WTC11 (cell line): Measurements from ENCODE around the gene CNTNAP5. TPM values are rescaled to one million over a fixed set of nuclear protein-coding genes. Genes with fewer than 3 reads are reported as not detected.
A peak's percentile ranks its signal among the peaks of the same experiment; 100 is the strongest.

Source experiments
- ATAC-seq: fragments of 200-7000 bp; cut with Tn5 transposase; 2 replicates; pipeline ENCODE4 v1.10.0; 2021; ENCODE audit warnings: mild to moderate bottlenecking, moderate library complexity
- CTCF ChIA-PET: fragments of 300-600 bp; sonication (Branson Sonifier 250); formaldehyde crosslinking; loops from one replicate; lab custom pipeline; 2021; ENCODE audit warnings: antibody characterized with exemption; lab: Charles Lee
- POLR2A ChIA-PET: fragments of 350-600 bp; sonication (Branson Sonifier 250); formaldehyde crosslinking; loops from one replicate; lab custom pipeline; 2021; ENCODE audit warnings: antibody characterized with exemption; lab: Charles Lee
- DNase-seq: peaks from one replicate; pipeline ENCODE4 v3.0.0; 2021; ENCODE audit warnings: low spot score
- H3K27ac Mint-ChIP-seq: 2 replicates; pipeline ENCODE4 v1.8.0; 2021; ENCODE audit warnings: mixed read lengths
- H3K27me3 Mint-ChIP-seq: 2 replicates; pipeline ENCODE4 v1.8.0; 2021; ENCODE audit warnings: low read depth, mild to moderate bottlenecking, moderate library complexity, mixed read lengths
- H3K36me3 Mint-ChIP-seq: 2 replicates; pipeline ENCODE4 v1.8.0; 2021; ENCODE audit warnings: mixed read lengths
- H3K4me1 Mint-ChIP-seq: 2 replicates; pipeline ENCODE4 v1.8.0; 2022; ENCODE audit warnings: mixed read lengths
- H3K4me3 Mint-ChIP-seq: 2 replicates; pipeline ENCODE4 v1.8.0; 2021; ENCODE audit warnings: mild to moderate bottlenecking, moderate library complexity, mixed read lengths
- H3K9me3 Mint-ChIP-seq: 2 replicates; pipeline ENCODE4 v1.8.0; 2021; ENCODE audit warnings: mixed read lengths
- ERG ChIP-seq: fragments of 250-450 bp; sonication (Bioruptor Pico); IDR thresholded peaks from 2 replicates; pipeline ENCODE4 v1.8.0; 2021; ENCODE audit warnings: mild to moderate bottlenecking
- GTF2I ChIP-seq: fragments of 250-450 bp; sonication (Bioruptor Pico); conservative IDR thresholded peaks from 2 replicates; pipeline ENCODE4 v1.4.0; 2021; ENCODE audit warnings: mild to moderate bottlenecking
- IRF2 ChIP-seq: sonication (generic); formaldehyde crosslinking; IDR thresholded peaks from 2 replicates; pipeline ENCODE4 v1.8.0; 2022; ENCODE audit warnings: low read depth, missing genetic modification reagents, borderline replicate concordance
- MXD4 ChIP-seq: fragments of 250-450 bp; sonication (Bioruptor Pico); IDR thresholded peaks from 2 replicates; pipeline ENCODE4 v1.8.0; 2021; ENCODE audit warnings: mild to moderate bottlenecking, moderate library complexity, borderline replicate concordance
- NFE2L1 ChIP-seq: sonication (generic); formaldehyde crosslinking; IDR thresholded peaks from 2 replicates; pipeline ENCODE4 v1.8.1; 2023; ENCODE audit warnings: missing genetic modification reagents
- NR3C1 ChIP-seq: sonication (generic); formaldehyde crosslinking; conservative IDR thresholded peaks from 2 replicates; pipeline ENCODE4 v1.8.1; 2023; ENCODE audit warnings: low read depth, mild to moderate bottlenecking, missing genetic modification reagents
- PRRX2 ChIP-seq: fragments of 250-450 bp; sonication (Bioruptor Pico); IDR thresholded peaks from 2 replicates; pipeline ENCODE4 v1.8.0; 2021; ENCODE audit warnings: mild to moderate bottlenecking
- ZNF281 ChIP-seq: sonication (generic); formaldehyde crosslinking; IDR thresholded peaks from 2 replicates; pipeline ENCODE4 v1.8.0; 2023; ENCODE audit warnings: mild to moderate bottlenecking, missing genetic modification reagents
- ZNF423 ChIP-seq: fragments of 250-450 bp; sonication (Bioruptor Pico); IDR thresholded peaks from 2 replicates; pipeline ENCODE4 v2.1.2; 2022; ENCODE audit warnings: mild to moderate bottlenecking, moderate library complexity
- total RNA-seq: library from RNA; stranded (reverse); gene quantifications from 3 replicates; pipeline ENCODE4 v1.2.3, GENCODE V29; 2021
- TF ChIP-seq, protein P1 (sequence below): sonication (generic); formaldehyde crosslinking; IDR thresholded peaks from 2 replicates; pipeline ENCODE4 v1.8.1; 2023; ENCODE audit warnings: mild to moderate bottlenecking, missing genetic modification reagents
- TF ChIP-seq, protein P2 (sequence below): sonication (generic); formaldehyde crosslinking; IDR thresholded peaks from 2 replicates; pipeline ENCODE4 v1.8.1; 2023; ENCODE audit warnings: mild to moderate bottlenecking, missing genetic modification reagents, moderate library complexity
- TF ChIP-seq, protein P3 (sequence below): sonication (generic); formaldehyde crosslinking; IDR thresholded peaks from 2 replicates; pipeline ENCODE4 v1.8.0; 2022; ENCODE audit warnings: missing genetic modification reagents
- TF ChIP-seq, protein P4 (sequence below): sonication (generic); formaldehyde crosslinking; conservative IDR thresholded peaks from 2 replicates; pipeline ENCODE4 v1.8.1; 2022; ENCODE audit warnings: mild to moderate bottlenecking, missing genetic modification reagents
- TF ChIP-seq, protein P5 (sequence below): sonication (generic); formaldehyde crosslinking; IDR thresholded peaks from 2 replicates; pipeline ENCODE4 v1.8.1; 2023; ENCODE audit warnings: mild to moderate bottlenecking, missing genetic modification reagents
- TF ChIP-seq, protein P6 (sequence below): sonication (generic); formaldehyde crosslinking; IDR thresholded peaks from 2 replicates; pipeline ENCODE4 v1.8.1; 2023; ENCODE audit warnings: mild to moderate bottlenecking, moderate library complexity, missing genetic modification reagents

The CNTNAP5 gene
- total RNA-seq, 1 experiment from 2014 or later: 0.22 TPM

DNA sequence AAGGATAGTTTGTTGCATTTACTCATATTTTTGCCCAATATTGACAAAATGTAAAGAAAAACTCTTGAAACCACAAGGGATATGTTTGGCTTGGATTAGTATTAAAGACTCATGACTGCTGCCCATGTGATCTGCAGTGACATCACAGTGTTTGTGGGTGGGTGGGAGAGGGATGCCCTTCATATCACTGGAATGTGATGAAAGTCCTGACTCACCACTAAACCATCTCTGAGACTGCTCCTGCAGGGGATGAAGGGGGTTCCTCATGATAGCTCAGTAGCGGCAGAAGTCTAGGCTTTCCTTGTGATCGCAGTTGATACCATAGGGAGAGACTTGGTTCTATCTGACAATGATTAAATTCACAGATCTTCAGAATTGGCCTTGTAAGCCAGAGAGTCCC, 451.2 kb downstream of the CNTNAP5 start (continued):
- TF ChIP-seq ERG (no peak), NR3C1 (CRISPR knock-in tag) (no peak)
- TF ChIP-seq, protein P1, sequence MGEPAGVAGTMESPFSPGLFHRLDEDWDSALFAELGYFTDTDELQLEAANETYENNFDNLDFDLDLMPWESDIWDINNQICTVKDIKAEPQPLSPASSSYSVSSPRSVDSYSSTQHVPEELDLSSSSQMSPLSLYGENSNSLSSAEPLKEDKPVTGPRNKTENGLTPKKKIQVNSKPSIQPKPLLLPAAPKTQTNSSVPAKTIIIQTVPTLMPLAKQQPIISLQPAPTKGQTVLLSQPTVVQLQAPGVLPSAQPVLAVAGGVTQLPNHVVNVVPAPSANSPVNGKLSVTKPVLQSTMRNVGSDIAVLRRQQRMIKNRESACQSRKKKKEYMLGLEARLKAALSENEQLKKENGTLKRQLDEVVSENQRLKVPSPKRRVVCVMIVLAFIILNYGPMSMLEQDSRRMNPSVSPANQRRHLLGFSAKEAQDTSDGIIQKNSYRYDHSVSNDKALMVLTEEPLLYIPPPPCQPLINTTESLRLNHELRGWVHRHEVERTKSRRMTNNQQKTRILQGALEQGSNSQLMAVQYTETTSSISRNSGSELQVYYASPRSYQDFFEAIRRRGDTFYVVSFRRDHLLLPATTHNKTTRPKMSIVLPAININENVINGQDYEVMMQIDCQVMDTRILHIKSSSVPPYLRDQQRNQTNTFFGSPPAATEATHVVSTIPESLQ: no peak
- TF ChIP-seq, all 79 proteins: peak for 0

DNA sequence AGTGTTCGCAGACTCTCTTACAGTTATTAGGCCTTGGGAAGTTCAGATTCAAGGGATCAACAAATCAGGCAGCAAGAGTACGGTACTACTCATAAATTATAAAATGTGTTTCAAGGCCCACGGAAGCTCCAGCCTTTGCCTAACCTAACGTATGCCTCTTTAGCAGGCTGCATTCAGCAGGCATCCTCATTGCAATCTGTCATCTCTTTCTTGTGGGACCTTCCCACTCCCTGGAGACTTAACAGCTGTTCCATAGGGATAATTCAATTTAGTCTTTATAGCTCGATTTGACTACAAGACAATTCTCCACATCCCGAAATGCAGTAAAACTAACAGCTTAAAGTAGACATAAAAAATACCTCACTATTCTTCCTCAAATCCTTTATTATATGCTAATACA, 453.7 kb downstream of the CNTNAP5 start:
- H3K27me3 Mint-ChIP-seq: no peaks in the 10 kb centered on the region
- no peaks in the 10 kb centered on the region for H3K9me3 Mint-ChIP-seq
- no peak overlapping the region for H3K27ac Mint-ChIP-seq
- CTCF ChIA-PET: no interaction called here
- ATAC-seq (no peak), DNase-seq (no peak)
- POLR2A ChIA-PET: no interaction called here
- H3K4me1 Mint-ChIP-seq: peaks cover 23% of the 10 kb centered on the region
- no peak overlapping the region for H3K4me3 Mint-ChIP-seq
- no peaks in the 10 kb centered on the region for H3K36me3 Mint-ChIP-seq
- TF ChIP-seq ZNF423 (no peak), PRRX2 (CRISPR knock-in tag) (no peak), NFE2L1 (CRISPR knock-in tag) (no peak)

DNA sequence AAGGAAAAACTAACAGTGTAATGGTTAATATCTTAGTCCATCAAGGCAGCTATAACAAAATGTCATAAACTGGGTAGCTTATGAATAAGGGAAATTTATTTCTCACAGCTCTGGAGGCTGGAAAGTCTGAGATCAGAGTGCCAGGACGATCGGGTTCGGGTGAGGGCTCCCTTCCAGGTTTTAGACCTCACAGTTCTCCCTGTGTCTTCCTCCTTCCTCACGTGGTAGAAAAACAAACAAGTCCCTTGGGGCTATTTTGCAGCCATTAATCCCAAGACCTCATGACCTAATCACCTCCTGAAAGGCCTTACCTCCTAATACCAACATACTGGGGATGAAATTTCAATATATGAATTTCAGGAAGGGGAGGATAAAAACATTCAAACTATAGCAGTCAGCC, 455.9 kb downstream of the CNTNAP5 start:
- Mint-ChIP-seq H3K27ac (no peak overlapping the region), H3K27me3 (no peaks in the 10 kb centered on the region), H3K4me3 (no peak overlapping the region), H3K4me1 (peaks cover 25% of the 10 kb centered on the region), H3K9me3 (peaks cover 2% of the 10 kb centered on the region), H3K36me3 (peaks cover 2% of the 10 kb centered on the region; the same call in 1 of the 2 replicates)
- TF ChIP-seq, protein P2, sequence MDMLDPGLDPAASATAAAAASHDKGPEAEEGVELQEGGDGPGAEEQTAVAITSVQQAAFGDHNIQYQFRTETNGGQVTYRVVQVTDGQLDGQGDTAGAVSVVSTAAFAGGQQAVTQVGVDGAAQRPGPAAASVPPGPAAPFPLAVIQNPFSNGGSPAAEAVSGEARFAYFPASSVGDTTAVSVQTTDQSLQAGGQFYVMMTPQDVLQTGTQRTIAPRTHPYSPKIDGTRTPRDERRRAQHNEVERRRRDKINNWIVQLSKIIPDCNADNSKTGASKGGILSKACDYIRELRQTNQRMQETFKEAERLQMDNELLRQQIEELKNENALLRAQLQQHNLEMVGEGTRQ: peak; percentile 36; the same call in 1 of the 2 replicates
- TF ChIP-seq MXD4 (CRISPR knock-in tag) (no peak), IRF2 (CRISPR knock-in tag) (no peak)
- TF ChIP-seq, protein P3, sequence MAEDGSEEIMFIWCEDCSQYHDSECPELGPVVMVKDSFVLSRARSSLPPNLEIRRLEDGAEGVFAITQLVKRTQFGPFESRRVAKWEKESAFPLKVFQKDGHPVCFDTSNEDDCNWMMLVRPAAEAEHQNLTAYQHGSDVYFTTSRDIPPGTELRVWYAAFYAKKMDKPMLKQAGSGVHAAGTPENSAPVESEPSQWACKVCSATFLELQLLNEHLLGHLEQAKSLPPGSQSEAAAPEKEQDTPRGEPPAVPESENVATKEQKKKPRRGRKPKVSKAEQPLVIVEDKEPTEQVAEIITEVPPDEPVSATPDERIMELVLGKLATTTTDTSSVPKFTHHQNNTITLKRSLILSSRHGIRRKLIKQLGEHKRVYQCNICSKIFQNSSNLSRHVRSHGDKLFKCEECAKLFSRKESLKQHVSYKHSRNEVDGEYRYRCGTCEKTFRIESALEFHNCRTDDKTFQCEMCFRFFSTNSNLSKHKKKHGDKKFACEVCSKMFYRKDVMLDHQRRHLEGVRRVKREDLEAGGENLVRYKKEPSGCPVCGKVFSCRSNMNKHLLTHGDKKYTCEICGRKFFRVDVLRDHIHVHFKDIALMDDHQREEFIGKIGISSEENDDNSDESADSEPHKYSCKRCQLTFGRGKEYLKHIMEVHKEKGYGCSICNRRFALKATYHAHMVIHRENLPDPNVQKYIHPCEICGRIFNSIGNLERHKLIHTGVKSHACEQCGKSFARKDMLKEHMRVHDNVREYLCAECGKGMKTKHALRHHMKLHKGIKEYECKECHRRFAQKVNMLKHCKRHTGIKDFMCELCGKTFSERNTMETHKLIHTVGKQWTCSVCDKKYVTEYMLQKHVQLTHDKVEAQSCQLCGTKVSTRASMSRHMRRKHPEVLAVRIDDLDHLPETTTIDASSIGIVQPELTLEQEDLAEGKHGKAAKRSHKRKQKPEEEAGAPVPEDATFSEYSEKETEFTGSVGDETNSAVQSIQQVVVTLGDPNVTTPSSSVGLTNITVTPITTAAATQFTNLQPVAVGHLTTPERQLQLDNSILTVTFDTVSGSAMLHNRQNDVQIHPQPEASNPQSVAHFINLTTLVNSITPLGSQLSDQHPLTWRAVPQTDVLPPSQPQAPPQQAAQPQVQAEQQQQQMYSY (CRISPR knock-in tag): peak; percentile 47; the same call in 1 of the 2 replicates
- TF ChIP-seq, protein P4, sequence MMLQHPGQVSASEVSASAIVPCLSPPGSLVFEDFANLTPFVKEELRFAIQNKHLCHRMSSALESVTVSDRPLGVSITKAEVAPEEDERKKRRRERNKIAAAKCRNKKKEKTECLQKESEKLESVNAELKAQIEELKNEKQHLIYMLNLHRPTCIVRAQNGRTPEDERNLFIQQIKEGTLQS (CRISPR knock-in tag): no peak
- DNase-seq (no peak), ATAC-seq (no peak)
- CTCF ChIA-PET: no interaction called here
- POLR2A ChIA-PET: no interaction called here

- H3K36me3 Mint-ChIP-seq: peaks cover 5% of the 10 kb centered on the region; the same call in 1 of the 2 replicates
- CTCF ChIA-PET: no interaction called here
- no peaks in the 10 kb centered on the region for H3K27me3 Mint-ChIP-seq
- H3K4me3 Mint-ChIP-seq: no peak overlapping the region
- DNase-seq: no peak
- H3K27ac Mint-ChIP-seq: no peak overlapping the region
- H3K9me3 Mint-ChIP-seq: peaks cover 6% of the 10 kb centered on the region
- POLR2A ChIA-PET: no interaction called here
- H3K4me1 Mint-ChIP-seq: peaks cover 25% of the 10 kb centered on the region
- ATAC-seq: no peak
- TF ChIP-seq, protein P5, sequence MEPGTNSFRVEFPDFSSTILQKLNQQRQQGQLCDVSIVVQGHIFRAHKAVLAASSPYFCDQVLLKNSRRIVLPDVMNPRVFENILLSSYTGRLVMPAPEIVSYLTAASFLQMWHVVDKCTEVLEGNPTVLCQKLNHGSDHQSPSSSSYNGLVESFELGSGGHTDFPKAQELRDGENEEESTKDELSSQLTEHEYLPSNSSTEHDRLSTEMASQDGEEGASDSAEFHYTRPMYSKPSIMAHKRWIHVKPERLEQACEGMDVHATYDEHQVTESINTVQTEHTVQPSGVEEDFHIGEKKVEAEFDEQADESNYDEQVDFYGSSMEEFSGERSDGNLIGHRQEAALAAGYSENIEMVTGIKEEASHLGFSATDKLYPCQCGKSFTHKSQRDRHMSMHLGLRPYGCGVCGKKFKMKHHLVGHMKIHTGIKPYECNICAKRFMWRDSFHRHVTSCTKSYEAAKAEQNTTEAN (CRISPR knock-in tag): no peak
- TF ChIP-seq ZNF281 (CRISPR knock-in tag) (no peak), GTF2I (CRISPR knock-in tag) (no peak)
- TF ChIP-seq, protein P6, sequence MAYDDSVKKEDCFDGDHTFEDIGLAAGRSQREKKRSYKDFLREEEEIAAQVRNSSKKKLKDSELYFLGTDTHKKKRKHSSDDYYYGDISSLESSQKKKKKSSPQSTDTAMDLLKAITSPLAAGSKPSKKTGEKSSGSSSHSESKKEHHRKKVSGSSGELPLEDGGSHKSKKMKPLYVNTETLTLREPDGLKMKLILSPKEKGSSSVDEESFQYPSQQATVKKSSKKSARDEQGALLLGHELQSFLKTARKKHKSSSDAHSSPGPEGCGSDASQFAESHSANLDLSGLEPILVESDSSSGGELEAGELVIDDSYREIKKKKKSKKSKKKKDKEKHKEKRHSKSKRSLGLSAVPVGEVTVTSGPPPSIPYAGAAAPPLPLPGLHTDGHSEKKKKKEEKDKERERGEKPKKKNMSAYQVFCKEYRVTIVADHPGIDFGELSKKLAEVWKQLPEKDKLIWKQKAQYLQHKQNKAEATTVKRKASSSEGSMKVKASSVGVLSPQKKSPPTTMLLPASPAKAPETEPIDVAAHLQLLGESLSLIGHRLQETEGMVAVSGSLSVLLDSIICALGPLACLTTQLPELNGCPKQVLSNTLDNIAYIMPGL (CRISPR knock-in tag): no peak
These were observed 457.0 kb downstream of the CNTNAP5 start for GRCh38 chr2:124482044-124482443.
